H1 (cell line): ENCODE results near the gene TUBA8. TPM values are rescaled to one million over a fixed set of nuclear protein-coding genes. Genes with fewer than 3 reads are reported as not detected.
"Not testable (repeated sequence)": the region's sequence is repeated elsewhere in the genome, so short reads cannot be mapped to it uniquely, and the experiment has no call there.

Source experiments
- CTCF ChIA-PET: fragments of 300-600 bp; sonication (Branson Sonifier 250); formaldehyde crosslinking; loops from one replicate; lab custom pipeline; 2021; ENCODE audit not compliant: partially characterized antibody; lab: Charles Lee
- POLR2A ChIA-PET: fragments of 300-600 bp; sonication (Branson Sonifier 250); formaldehyde crosslinking; loops from one replicate; lab custom pipeline; 2021; ENCODE audit warnings: inconsistent platforms; ENCODE audit not compliant: partially characterized antibody; lab: Charles Lee
- DNase-seq, 2 experiments: peaks; one replicate each; pipeline versions ENCODE4 v3.0.0 to v3.0.0-alpha.2; 2010 to 2022; ENCODE audit warnings: low spot score in 2 of 2, low read depth in 1 of 2, mixed read lengths in 1 of 2
- FAIRE-seq: peaks from 2 replicates; lab custom pipeline; 2011; peaks lifted over from hg19 to GRCh38; lab: Jason Lieb, UNC
- H2AFZ ChIP-seq: 2 replicates; pipeline ENCODE4 v1.8.1; 2012; ENCODE audit warnings: low read length, inconsistent platforms
- H2AK5ac ChIP-seq: 2 replicates; pipeline ENCODE4 v1.6.1; 2013; ENCODE audit warnings: low read depth, low read length
- H2BK120ac ChIP-seq: replicated peaks from 2 replicates; pipeline ENCODE3; 2013; ENCODE audit warnings: low read depth, low read length, inconsistent platforms
- H2BK12ac ChIP-seq: 2 replicates; pipeline ENCODE4 v1.6.1; 2013; ENCODE audit warnings: low read depth, low read length
- H2BK15ac ChIP-seq: 2 replicates; pipeline ENCODE4 v1.6.1; 2013; ENCODE audit warnings: low read length
- H2BK20ac ChIP-seq: 2 replicates; pipeline ENCODE4 v1.6.1; 2013; ENCODE audit warnings: low read length
- H2BK5ac ChIP-seq: 2 replicates; pipeline ENCODE4 v1.6.1; 2013; ENCODE audit warnings: low read depth, low read length
- H3K14ac ChIP-seq: 2 replicates; pipeline ENCODE4 v1.6.1; 2013; ENCODE audit warnings: inconsistent platforms; ENCODE audit not compliant: insufficient read length
- H3K18ac ChIP-seq: 2 replicates; pipeline ENCODE4 v1.6.1; 2013; ENCODE audit warnings: low read length; ENCODE audit errors: extremely low read depth
- H3K23ac ChIP-seq: 2 replicates; pipeline ENCODE4 v1.6.1; 2013; ENCODE audit warnings: inconsistent platforms; ENCODE audit not compliant: insufficient read length
- H3K23me2 ChIP-seq: 2 replicates; pipeline ENCODE4 v1.6.1; 2013; ENCODE audit warnings: low read depth, low read length
- H3K27ac ChIP-seq: 2 replicates; pipeline ENCODE4 v1.6.1; 2011; ENCODE audit warnings: low read depth, low read length, inconsistent platforms
- H3K27me3 ChIP-seq, 4 experiments: replicated peaks in 1 of 4; 1 replicate in 1 of 4; 2 replicates in 3 of 4; pipeline versions ENCODE4 v1.6.1 to v1.8.1; 2011 to 2013; ENCODE audit warnings: low read length in 3 of 4, mild to moderate bottlenecking in 3 of 4, inconsistent platforms in 2 of 4, mixed read lengths in 2 of 4, moderate library complexity in 1 of 4; ENCODE audit not compliant: control insufficient read depth in 3 of 4, insufficient read depth in 3 of 4; ENCODE audit errors: extremely low read depth in 1 of 4
- H3K36me3 ChIP-seq, 4 experiments: 2 replicates each; pipeline versions ENCODE4 v1.6.1 to v1.8.1; 2011 to 2013; ENCODE audit warnings: mild to moderate bottlenecking in 4 of 4, low read length in 3 of 4, moderate library complexity in 2 of 4, control low read depth in 1 of 4, inconsistent platforms in 1 of 4; ENCODE audit not compliant: insufficient read depth in 4 of 4, control insufficient read depth in 2 of 4
- H3K4ac ChIP-seq: replicated peaks from 2 replicates; pipeline ENCODE3; 2013; ENCODE audit warnings: low read length, low read depth, mixed read lengths, inconsistent platforms; ENCODE audit not compliant: insufficient read length
- H3K4me1 ChIP-seq, 4 experiments: replicated peaks in 1 of 4; 1 replicate in 1 of 4; 2 replicates in 3 of 4; pipeline versions ENCODE4 v1.6.1 to v1.8.1; 2011 to 2013; ENCODE audit warnings: low read length in 3 of 4, inconsistent platforms in 2 of 4, mixed read lengths in 1 of 4; ENCODE audit not compliant: insufficient read depth in 4 of 4, control insufficient read depth in 3 of 4
- H3K4me2 ChIP-seq, 2 experiments: 2 replicates each; pipeline versions ENCODE4 v1.6.1 to v1.8.1; 2011 to 2013; ENCODE audit warnings: low read depth in 2 of 2, low read length in 2 of 2, control low read depth in 1 of 2, inconsistent platforms in 1 of 2, mild to moderate bottlenecking in 1 of 2; ENCODE audit not compliant: insufficient read depth in 1 of 2
- H3K4me3 ChIP-seq, 4 experiments: fragments of 200-600, 300-600 bp in 1 of 4; sonication (generic), shearing (Covaris generic), sonication (Bioruptor Twin) in 1 of 4; 2 replicates each; pipeline versions ENCODE4 v1.5.1 to v1.8.1; 2011 to 2016; ENCODE audit warnings: low read length in 4 of 4, low read depth in 3 of 4, control low read depth in 2 of 4, inconsistent platforms in 2 of 4, mild to moderate bottlenecking in 2 of 4, mixed read lengths in 1 of 4, moderate library complexity in 1 of 4; ENCODE audit not compliant: insufficient read depth in 2 of 4; ENCODE audit errors: extremely low read depth in 1 of 4
- H3K56ac ChIP-seq: replicated peaks from 2 replicates; pipeline ENCODE3; 2013; ENCODE audit warnings: low read depth, mild to moderate bottlenecking, mixed read lengths, low read length, inconsistent platforms; ENCODE audit not compliant: insufficient read length
- H3K79me1 ChIP-seq: 2 replicates; pipeline ENCODE4 v1.6.1; 2013; ENCODE audit warnings: low read depth, low read length, control low read depth
- H3K79me2 ChIP-seq, 2 experiments: 2 replicates each; pipeline versions ENCODE4 v1.6.1 to v1.8.1; 2012 to 2013; ENCODE audit warnings: low read length in 2 of 2, mild to moderate bottlenecking in 2 of 2, inconsistent platforms in 1 of 2; ENCODE audit not compliant: insufficient read depth in 2 of 2, control insufficient read depth in 1 of 2
- H3K9ac ChIP-seq, 4 experiments: replicated peaks in 1 of 4; 1 replicate in 1 of 4; 2 replicates in 3 of 4; pipeline versions ENCODE4 v1.6.1 to v1.8.1; 2011 to 2013; ENCODE audit warnings: low read depth in 3 of 4, low read length in 3 of 4, control low read depth in 2 of 4, mild to moderate bottlenecking in 2 of 4, moderate library complexity in 2 of 4, inconsistent platforms in 1 of 4; ENCODE audit errors: extremely low read depth in 1 of 4
- H3K9me3 ChIP-seq, 2 experiments: 2 replicates each; pipeline versions ENCODE4 v1.6.1 to v1.8.1; 2012 to 2013; ENCODE audit warnings: mild to moderate bottlenecking in 2 of 2, moderate library complexity in 2 of 2, control low read depth in 1 of 2, inconsistent platforms in 1 of 2, low read depth in 1 of 2, low read length in 1 of 2, mixed read lengths in 1 of 2; ENCODE audit not compliant: insufficient read depth in 2 of 2
- H4K20me1 ChIP-seq, 2 experiments: replicated peaks in 1 of 2; 2 replicates each; pipeline versions ENCODE3 to v1.8.1; 2011 to 2013; ENCODE audit warnings: inconsistent platforms in 2 of 2, low read length in 2 of 2, mild to moderate bottlenecking in 1 of 2; ENCODE audit not compliant: insufficient read depth in 2 of 2, control insufficient read depth in 1 of 2
- H4K5ac ChIP-seq: 2 replicates; pipeline ENCODE4 v1.6.1; 2013; ENCODE audit warnings: low read length, low read depth, mixed read lengths, inconsistent platforms; ENCODE audit not compliant: insufficient read length
- H4K8ac ChIP-seq: 2 replicates; pipeline ENCODE4 v1.8.0; 2013; ENCODE audit warnings: mild to moderate bottlenecking, moderate library complexity, low read length, inconsistent platforms; ENCODE audit not compliant: insufficient read depth; ENCODE audit errors: extremely low read depth
- H4K91ac ChIP-seq: replicated peaks from 2 replicates; pipeline ENCODE3; 2013; ENCODE audit warnings: low read length, mixed read lengths, inconsistent platforms; ENCODE audit not compliant: insufficient read length
- WGBS, 2 experiments: shearing (Covaris generic) in 1 of 2; methylation state at CpG; one replicate each; pipeline versions ENCODE4 v1.1.6 to v1.1.7; 2013 to 2015; ENCODE audit warnings: low lambda C conversion rate in 2 of 2, mixed read lengths in 2 of 2, inconsistent platforms in 1 of 2, low coverage in 1 of 2, missing lambda C conversion rate in 1 of 2; ENCODE audit not compliant: insufficient replicate concordance in 2 of 2, insufficient coverage in 1 of 2, insufficient read length in 1 of 2; ENCODE audit errors: extremely low coverage in 1 of 2, missing lambda C conversion rate in 1 of 2; 5-methylcytosine and 5-hydroxymethylcytosine counted together
- polyA plus RNA-seq, 7 experiments: library from polyadenylated mRNA; depleted of rRNA in 3 of 7; stranded (reverse) in 5 of 7; unstranded in 2 of 7; fragments of >200 nt in 5 of 7; fragments of 200-250 nt in 2 of 7; gene quantifications; 1 replicate in 5 of 7; 2 replicates in 1 of 7; 4 replicates in 1 of 7; pipeline versions ENCODE4 v1.2.1 to v1.2.3, GENCODE V29; 2011 to 2013; ENCODE audit warnings: missing spikeins in 2 of 7, mixed read lengths in 2 of 7
- total RNA-seq: library from RNA; stranded (reverse); fragmentation: NEBNext Ultra II Directional; extraction: Animal tissue kit (Norgen Biotek cat#: 25700); gene quantifications from 2 replicates; pipeline ENCODE4 v1.2.1, GENCODE V29; 2021

The TUBA8 gene
- total and polyA plus RNA-seq, 2 of the 8 experiments (the other 6 are each of a cell fraction or from before 2014, with no cell fraction given): 1.0 to 4.0 TPM

- H2BK20ac ChIP-seq, H2BK15ac ChIP-seq, POLR2A ChIA-PET, H3K14ac ChIP-seq, H3K79me2 ChIP-seq, H3K27me3 ChIP-seq, CTCF ChIA-PET, H3K4me1 ChIP-seq, H3K23me2 ChIP-seq, H3K56ac ChIP-seq, H2AFZ ChIP-seq, H4K20me1 ChIP-seq, H2BK120ac ChIP-seq, H3K9me3 ChIP-seq, H3K23ac ChIP-seq, H3K27ac ChIP-seq, H3K4me2 ChIP-seq, FAIRE-seq, H3K9ac ChIP-seq, H2AK5ac ChIP-seq, H2BK12ac ChIP-seq, H3K36me3 ChIP-seq, H3K4ac ChIP-seq, H4K91ac ChIP-seq, H2BK5ac ChIP-seq, H3K79me1 ChIP-seq, H4K5ac ChIP-seq, H3K4me3 ChIP-seq, H4K8ac ChIP-seq, H3K18ac ChIP-seq: not testable (repeated sequence)
- 76% methylated on average over 7 of the region's 8 CpGs; no CpG with 5 or more reads in 1 of the 2 experiments for WGBS, 2 experiments
- DNase-seq: peak in 1 of 2 experiments; percentile 36
These were observed 62.2 kb downstream of the TUBA8 start for GRCh38 chr22:18172776-18173175.

- FAIRE-seq, H3K23ac ChIP-seq, H3K4me3 ChIP-seq, H3K27ac ChIP-seq, H3K14ac ChIP-seq, H3K79me1 ChIP-seq, H3K9ac ChIP-seq, H3K4me2 ChIP-seq, POLR2A ChIA-PET, H3K18ac ChIP-seq, H3K27me3 ChIP-seq, H4K91ac ChIP-seq, H2BK15ac ChIP-seq, H4K5ac ChIP-seq, H2BK5ac ChIP-seq, H2AFZ ChIP-seq, H2BK20ac ChIP-seq, H4K20me1 ChIP-seq, H2BK120ac ChIP-seq, H3K4ac ChIP-seq, H3K79me2 ChIP-seq, H4K8ac ChIP-seq, H3K36me3 ChIP-seq, H2BK12ac ChIP-seq, H3K9me3 ChIP-seq, H3K4me1 ChIP-seq, H3K23me2 ChIP-seq, H3K56ac ChIP-seq, H2AK5ac ChIP-seq: not testable (repeated sequence)
- CTCF ChIA-PET: interaction anchor here (1.6 kb wide), 1 partner anchor 17 kb away, joined by 3 read pairs; no protein-coding TSS in a partner anchor
- WGBS, 2 experiments: 79% methylated on average over 1 of the region's 2 CpGs; no CpG with 5 or more reads in 1 of the 2 experiments
- peak in 1 of 2 experiments; percentile 16 for DNase-seq
These were observed 62.8 kb downstream of the TUBA8 start for GRCh38 chr22:18173441-18173840.
